HG02970 (cell line): ENCODE results near the gene CD177.
"Not testable (repeated sequence)": the region's sequence is repeated elsewhere in the genome, so short reads cannot be mapped to it uniquely, and the experiment has no call there.

Experiments used
- ATAC-seq: cut with Tn5 transposase; IDR thresholded peaks from one replicate; pipeline ENCODE4 v1.9.1; 2021; ENCODE audit warnings: mild to moderate bottlenecking, moderate library complexity, moderate number of reproducible peaks; ENCODE audit not compliant: unreplicated experiment, low FRiP score

The CD177 gene

GRCh38 chr19:43372462-43372861, 19.0 kb downstream of the CD177 start:
- no peak for ATAC-seq

DNA sequence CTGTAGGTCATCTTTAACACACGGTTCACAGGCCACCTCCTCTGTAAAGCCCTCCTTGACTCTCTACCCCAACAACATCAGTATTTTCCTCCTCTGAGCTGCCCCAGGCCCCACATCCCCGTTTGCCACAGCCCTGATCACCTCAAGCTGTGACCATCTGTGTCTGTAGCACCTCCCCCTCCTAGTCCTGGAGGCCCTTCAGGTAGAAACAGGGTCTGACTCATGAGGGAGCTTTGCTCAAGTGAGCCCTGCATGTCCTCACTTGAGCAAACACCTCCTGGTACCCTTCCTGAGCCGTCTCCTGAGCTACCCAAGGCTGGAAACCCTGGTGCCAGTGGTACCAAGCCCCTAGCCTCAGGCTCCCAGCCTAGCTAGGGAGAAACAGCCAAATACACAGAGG, 24.1 kb downstream of the CD177 start:
- ATAC-seq, result not testable (repeated sequence)

GRCh38 chr19:43380008-43380407, 26.5 kb downstream of the CD177 start:
- ATAC-seq, result no peak

DNA sequence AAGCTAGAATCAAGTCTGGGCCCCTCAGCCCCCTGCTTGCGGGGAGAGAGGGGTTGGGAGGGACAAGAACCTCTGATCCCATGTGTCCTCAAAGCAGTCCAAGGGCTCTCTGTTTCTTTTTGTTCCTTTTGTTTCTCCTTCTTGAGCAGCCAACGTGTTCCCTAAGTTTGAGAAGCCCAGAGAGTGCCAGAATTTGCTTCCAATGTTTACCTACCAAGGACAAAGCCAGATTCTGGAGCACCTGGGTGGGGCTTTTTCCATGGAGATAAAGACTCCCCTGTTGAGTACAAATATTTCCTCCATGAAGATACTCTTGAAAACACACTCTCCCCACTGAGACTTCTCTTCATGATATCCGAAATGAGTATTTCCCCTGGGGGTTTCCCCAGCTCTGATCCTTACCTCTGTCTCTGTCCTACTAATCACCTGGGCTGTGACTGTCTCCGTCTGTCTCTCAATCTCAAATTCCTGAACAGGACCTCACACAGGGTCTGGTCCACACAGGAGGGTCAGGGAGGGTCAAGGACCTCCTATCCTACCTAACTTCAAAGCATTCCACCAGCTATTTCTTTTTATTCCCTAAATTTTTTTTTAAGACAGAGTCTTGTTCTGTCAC, 27.4 kb downstream of the CD177 start:
- ATAC-seq, result no peak

- ATAC-seq, result not testable (repeated sequence)
Observed at GRCh38 chr19:43382586-43383216, 29.2 kb downstream of the CD177 start.

DNA sequence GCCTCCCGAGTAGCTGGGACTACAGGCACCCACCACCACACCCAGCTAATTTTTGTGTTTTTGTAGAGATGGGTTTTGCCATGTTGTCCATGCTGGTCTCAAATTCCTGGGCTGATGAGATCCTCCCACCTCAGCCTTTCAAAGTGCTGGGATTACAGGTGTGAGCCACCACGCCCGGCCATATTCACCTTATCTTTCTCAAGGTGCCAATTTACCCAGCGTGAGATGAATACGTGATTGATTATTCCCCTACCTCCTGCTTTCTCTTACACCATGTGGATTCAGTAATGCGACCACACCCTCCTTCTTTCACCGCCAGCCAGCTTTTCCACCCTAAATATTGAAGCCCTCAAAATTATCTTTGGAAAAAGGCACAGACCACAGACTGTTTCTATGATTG, 29.8 kb downstream of the CD177 start:
- ATAC-seq, result not testable (repeated sequence)

GRCh38 chr19:43383759-43384158, 30.3 kb downstream of the CD177 start:
- not testable (repeated sequence) for ATAC-seq

- not testable (repeated sequence) for ATAC-seq
Observed at GRCh38 chr19:43390903-43391551, 37.5 kb downstream of the CD177 start.

GRCh38 chr19:43391552-43391935, 38.1 kb downstream of the CD177 start:
- ATAC-seq, result not testable (repeated sequence)

DNA sequence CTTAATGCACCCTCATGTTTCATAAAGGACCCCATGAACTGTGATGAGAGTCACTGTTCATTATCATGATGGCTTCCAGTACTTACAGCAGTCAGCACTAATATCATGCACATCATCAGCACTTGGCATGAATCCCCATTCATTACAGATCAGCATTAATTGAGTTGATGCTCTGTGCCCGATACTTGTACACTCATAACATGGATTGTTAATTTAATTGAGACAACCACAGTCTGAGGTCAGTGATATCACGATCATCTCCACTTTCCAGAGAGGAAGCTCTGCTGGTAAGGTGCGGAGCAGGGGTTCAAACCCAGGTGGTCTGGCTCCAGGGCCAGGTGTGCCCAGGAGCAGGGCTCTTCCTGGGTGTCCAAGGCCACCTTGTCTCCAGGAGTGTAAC, 40.0 kb downstream of the CD177 start:
- not testable (repeated sequence) for ATAC-seq

DNA sequence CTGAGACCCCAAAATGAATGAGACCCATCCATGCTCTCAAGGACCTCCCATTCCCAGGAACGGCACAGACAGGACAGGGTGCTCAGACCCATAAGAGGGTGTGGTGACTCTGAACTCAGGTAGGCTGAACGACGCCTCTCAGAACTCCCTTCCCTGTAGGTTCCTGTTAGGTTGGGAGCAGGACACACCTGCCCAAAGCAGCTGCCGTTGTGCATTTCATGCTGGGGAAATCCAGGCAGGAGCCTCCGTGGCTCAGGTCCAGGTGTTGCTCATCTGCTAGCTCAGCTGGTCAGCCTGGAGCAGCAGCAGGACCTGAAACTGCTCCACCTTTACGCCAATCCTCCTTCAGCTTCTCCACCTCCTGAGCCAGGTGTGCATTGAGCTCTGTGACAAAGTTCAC, 42.1 kb downstream of the CD177 start:
- ATAC-seq, result no peak

GRCh38 chr19:43406297-43406696, 52.8 kb downstream of the CD177 start:
- no peak for ATAC-seq

DNA sequence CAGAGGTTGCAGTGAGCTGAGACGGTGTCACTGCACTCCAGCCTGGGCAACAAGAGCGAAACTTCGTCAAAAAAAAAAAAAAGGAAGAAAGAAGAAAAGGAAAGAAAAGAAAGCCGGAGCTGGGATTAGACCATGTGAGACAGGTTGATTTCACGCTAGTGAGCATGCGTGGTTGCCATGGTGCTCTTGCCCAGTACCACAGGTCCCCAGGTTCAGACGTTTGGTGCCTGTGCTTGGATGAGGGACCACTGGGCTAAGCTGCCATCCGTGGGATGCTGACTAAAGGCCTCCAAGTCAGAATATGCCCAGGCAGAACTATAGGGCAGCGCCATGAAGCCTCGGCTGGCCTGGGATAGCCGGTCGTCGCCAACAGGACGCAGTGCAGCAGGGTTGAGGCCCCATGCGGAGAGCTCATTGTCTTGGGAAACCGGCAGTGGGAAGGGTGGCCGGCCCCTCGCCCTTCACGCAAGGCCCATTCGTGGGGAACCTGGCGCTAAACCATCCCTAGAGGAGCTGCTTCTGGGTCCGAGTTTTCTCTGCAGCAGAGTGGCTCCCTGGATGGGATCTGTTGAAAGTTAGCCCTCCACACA, 54.0 kb downstream of the CD177 start:
- ATAC-seq, result no peak

DNA sequence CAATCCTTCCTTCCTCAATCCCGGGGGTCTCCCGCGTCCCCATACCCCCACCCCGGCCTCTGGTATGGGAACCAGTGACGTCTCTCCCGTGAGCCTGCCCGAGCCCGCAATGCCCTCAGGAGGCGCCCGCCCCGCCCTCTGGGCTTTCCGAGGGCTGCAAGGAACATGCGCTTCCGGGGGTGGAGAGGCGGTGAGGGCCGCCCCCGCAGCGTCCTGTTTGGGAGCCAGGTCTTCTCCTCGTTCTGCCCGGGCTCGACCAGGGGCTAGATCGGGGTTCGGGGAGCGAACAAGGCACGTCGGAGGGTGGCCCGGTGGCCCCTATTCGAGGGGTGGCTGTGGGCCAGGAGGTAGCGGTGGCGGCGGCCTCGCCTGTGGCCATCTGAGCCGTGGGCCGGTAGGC, 54.6 kb downstream of the CD177 start:
- ATAC-seq, result no peak

DNA sequence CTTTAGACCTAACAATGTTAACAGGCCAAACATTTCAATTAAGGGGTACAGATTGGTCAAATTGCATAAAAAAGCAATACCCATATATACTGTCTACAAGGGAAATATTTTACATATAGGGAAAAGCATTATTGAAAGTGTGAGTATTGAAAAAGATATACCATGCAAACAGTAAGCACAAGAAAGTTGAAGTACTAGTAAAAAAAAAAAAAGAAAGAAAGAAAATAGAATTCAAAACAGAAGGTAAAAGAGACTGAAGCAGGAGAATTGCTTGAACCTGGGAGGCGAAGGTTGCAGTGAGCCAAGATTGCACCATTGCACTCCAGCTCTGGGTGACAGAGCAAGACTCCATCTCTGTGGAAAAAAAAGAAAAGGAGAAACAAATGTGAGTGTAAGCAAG, 55.9 kb downstream of the CD177 start:
- ATAC-seq, result no peak

GRCh38 chr19:43412441-43412840, 59.0 kb downstream of the CD177 start:
- ATAC-seq, result no peak
